ENCODE data around the gene GPC5. TPM values are rescaled to one million over a fixed set of nuclear protein-coding genes. Genes with fewer than 3 reads are reported as not detected.

The GPC5 gene
- total RNA-seq, 1 experiment from 2014 or later = 0.26 TPM

DNA sequence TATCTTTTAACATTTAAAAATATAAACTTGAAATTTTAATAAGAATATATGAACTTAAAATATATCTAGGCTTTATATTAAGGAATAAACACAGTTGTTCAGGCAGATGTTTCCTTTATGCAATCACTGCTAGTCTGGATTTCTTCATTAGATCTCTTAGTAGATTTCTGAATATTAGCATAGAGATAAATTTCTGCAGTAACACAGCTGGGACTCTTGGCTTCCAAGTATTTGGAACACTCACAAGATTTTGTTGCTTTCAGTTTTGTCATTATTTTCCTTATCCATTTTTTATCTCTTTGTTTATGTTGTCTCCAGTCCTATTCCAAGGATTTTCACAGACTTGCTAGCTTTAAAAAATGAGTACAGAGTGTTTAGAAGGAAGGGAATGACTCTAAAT, 857.1 kb downstream of the GPC5 start:
- POLR2A ChIA-PET = no interaction called here
- no TSS peak for BruUV-seq (replicated peaks)
- in situ Hi-C loops (cut with HindIII; ENCODE audit: low pct_unique_long_range_greater_than_20kb, low sequenced_read_pairs) = no loop called here

DNA sequence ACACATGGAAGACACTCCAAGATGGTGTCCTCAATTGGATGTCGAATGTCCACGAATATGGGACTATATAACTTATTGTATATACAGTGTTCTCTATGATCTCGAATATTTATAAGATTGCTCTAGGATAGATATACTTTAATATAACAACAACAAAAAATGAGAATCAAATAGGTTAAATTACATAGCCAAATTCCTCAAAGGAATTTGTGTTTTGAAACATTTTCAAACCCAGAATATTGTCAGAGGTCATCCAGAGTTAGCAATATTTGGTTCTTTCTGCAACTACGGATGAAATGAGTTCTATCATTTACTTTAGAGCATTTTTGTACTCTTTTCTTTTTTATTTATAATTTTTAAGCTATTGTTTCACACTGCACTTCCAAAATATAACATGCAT, 857.8 kb downstream of the GPC5 start:
- no peaks in the 10 kb centered on the region for H3K27me3 ChIP-seq (ENCODE audit: control insufficient read depth, insufficient read depth, low read length)
- POLR2A ChIA-PET = no interaction called here
- no peaks in the 10 kb centered on the region for H3K36me3 ChIP-seq (ENCODE audit: control insufficient read depth, insufficient read depth, low read length)
- DNase-seq (ENCODE audit: low read depth, low spot score) (no peak), ATAC-seq (no peak)
- no TSS peak for BruUV-seq (replicated peaks)
- no peak for TF ChIP-seq TCF7L2 (IDR thresholded peaks at IDR 0.05; ENCODE audit: low read depth, low read length)
- TF ChIP-seq, protein P1, sequence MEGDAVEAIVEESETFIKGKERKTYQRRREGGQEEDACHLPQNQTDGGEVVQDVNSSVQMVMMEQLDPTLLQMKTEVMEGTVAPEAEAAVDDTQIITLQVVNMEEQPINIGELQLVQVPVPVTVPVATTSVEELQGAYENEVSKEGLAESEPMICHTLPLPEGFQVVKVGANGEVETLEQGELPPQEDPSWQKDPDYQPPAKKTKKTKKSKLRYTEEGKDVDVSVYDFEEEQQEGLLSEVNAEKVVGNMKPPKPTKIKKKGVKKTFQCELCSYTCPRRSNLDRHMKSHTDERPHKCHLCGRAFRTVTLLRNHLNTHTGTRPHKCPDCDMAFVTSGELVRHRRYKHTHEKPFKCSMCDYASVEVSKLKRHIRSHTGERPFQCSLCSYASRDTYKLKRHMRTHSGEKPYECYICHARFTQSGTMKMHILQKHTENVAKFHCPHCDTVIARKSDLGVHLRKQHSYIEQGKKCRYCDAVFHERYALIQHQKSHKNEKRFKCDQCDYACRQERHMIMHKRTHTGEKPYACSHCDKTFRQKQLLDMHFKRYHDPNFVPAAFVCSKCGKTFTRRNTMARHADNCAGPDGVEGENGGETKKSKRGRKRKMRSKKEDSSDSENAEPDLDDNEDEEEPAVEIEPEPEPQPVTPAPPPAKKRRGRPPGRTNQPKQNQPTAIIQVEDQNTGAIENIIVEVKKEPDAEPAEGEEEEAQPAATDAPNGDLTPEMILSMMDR (IDR thresholded peaks at IDR 0.05) = no peak
- TF ChIP-seq, protein P2, sequence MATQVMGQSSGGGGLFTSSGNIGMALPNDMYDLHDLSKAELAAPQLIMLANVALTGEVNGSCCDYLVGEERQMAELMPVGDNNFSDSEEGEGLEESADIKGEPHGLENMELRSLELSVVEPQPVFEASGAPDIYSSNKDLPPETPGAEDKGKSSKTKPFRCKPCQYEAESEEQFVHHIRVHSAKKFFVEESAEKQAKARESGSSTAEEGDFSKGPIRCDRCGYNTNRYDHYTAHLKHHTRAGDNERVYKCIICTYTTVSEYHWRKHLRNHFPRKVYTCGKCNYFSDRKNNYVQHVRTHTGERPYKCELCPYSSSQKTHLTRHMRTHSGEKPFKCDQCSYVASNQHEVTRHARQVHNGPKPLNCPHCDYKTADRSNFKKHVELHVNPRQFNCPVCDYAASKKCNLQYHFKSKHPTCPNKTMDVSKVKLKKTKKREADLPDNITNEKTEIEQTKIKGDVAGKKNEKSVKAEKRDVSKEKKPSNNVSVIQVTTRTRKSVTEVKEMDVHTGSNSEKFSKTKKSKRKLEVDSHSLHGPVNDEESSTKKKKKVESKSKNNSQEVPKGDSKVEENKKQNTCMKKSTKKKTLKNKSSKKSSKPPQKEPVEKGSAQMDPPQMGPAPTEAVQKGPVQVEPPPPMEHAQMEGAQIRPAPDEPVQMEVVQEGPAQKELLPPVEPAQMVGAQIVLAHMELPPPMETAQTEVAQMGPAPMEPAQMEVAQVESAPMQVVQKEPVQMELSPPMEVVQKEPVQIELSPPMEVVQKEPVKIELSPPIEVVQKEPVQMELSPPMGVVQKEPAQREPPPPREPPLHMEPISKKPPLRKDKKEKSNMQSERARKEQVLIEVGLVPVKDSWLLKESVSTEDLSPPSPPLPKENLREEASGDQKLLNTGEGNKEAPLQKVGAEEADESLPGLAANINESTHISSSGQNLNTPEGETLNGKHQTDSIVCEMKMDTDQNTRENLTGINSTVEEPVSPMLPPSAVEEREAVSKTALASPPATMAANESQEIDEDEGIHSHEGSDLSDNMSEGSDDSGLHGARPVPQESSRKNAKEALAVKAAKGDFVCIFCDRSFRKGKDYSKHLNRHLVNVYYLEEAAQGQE (IDR thresholded peaks at IDR 0.05; ENCODE audit: insufficient read depth in 1 of 2, low read depth in 2 of 2, low read length in 1 of 2) = no peak
- no peak for TF ChIP-seq POLR2AphosphoS5 (IDR thresholded peaks at IDR 0.05; ENCODE audit: low read depth, low read length)
- no peak for TF ChIP-seq SIN3A (IDR thresholded peaks at IDR 0.05; ENCODE audit: borderline replicate concordance, insufficient read depth, low read depth, low read length)
- H3K9me3 ChIP-seq (ENCODE audit: control insufficient read depth, insufficient read depth, low read depth, low read length) = no peaks in the 10 kb centered on the region
- intact Hi-C loops (cut with micrococcal nuclease; ENCODE audit: unreplicated experiment) (no loop called here), in situ Hi-C loops (cut with HindIII; ENCODE audit: low pct_unique_long_range_greater_than_20kb, low sequenced_read_pairs) (no loop called here)
- no peak overlapping the region for H3K27ac ChIP-seq (ENCODE audit: low read length)
- no peaks in the 10 kb centered on the region for H3K4me1 ChIP-seq (ENCODE audit: control insufficient read depth, insufficient read depth, low read length)
- H3K4me3 ChIP-seq (ENCODE audit: low read depth in 2 of 2, low read length in 2 of 2) = no peak overlapping the region
- CTCF ChIA-PET = no interaction called here

More for the DNA sequence above, 857.1 kb downstream of the GPC5 start:
- TF ChIP-seq, protein P2 (IDR thresholded peaks at IDR 0.05; ENCODE audit: insufficient read depth in 1 of 2, low read depth in 2 of 2, low read length in 1 of 2) = no peak
- TF ChIP-seq, protein P1 (IDR thresholded peaks at IDR 0.05) = no peak
- no peak for TF ChIP-seq SIN3A (IDR thresholded peaks at IDR 0.05; ENCODE audit: borderline replicate concordance, insufficient read depth, low read depth, low read length)
- TF ChIP-seq TCF7L2 (IDR thresholded peaks at IDR 0.05; ENCODE audit: low read depth, low read length) = no peak
- TF ChIP-seq POLR2AphosphoS5 (IDR thresholded peaks at IDR 0.05; ENCODE audit: low read depth, low read length) = no peak
- Histone ChIP-seq H3K27me3 (ENCODE audit: control insufficient read depth, insufficient read depth, low read length) (no peaks in the 10 kb centered on the region), H3K4me3 (ENCODE audit: low read depth in 2 of 2, low read length in 2 of 2) (no peak overlapping the region), H3K27ac (ENCODE audit: low read length) (no peak overlapping the region), H3K9me3 (ENCODE audit: control insufficient read depth, insufficient read depth, low read depth, low read length) (no peaks in the 10 kb centered on the region), H3K36me3 (ENCODE audit: control insufficient read depth, insufficient read depth, low read length) (no peaks in the 10 kb centered on the region), H3K4me1 (ENCODE audit: control insufficient read depth, insufficient read depth, low read length) (no peaks in the 10 kb centered on the region)
- intact Hi-C loops (cut with micrococcal nuclease; ENCODE audit: unreplicated experiment) = no loop called here
- CTCF ChIA-PET = no interaction called here
- no peak for DNase-seq (ENCODE audit: low read depth, low spot score)
- ATAC-seq = no peak
